HuH-7 (cell line): Measurements from ENCODE around the gene WDR46.
A peak's percentile ranks its signal among the peaks of the same experiment; 100 is the strongest.
"Not testable (repeated sequence)": the region's sequence is repeated elsewhere in the genome, so short reads cannot be mapped to it uniquely, and the experiment has no call there.

ENCODE experiments used
- DNase-seq: peaks from one replicate; pipeline ENCODE4 v3.0.0; 2011; ENCODE audit warnings: low spot score

WDR46 gene

GRCh38 chr6:33264015-33264414 is 25.0 kb downstream of the WDR46 start:
- DNase-seq = no peak

- not testable (repeated sequence) for DNase-seq
These were observed 26.5 kb downstream of the WDR46 start for GRCh38 chr6:33262490-33262889.

- no peak for DNase-seq
These were observed 30.0 kb downstream of the WDR46 start for GRCh38 chr6:33259032-33259431.

GRCh38 chr6:33254591-33254990 is 34.4 kb downstream of the WDR46 start:
- no peak for DNase-seq

DNA sequence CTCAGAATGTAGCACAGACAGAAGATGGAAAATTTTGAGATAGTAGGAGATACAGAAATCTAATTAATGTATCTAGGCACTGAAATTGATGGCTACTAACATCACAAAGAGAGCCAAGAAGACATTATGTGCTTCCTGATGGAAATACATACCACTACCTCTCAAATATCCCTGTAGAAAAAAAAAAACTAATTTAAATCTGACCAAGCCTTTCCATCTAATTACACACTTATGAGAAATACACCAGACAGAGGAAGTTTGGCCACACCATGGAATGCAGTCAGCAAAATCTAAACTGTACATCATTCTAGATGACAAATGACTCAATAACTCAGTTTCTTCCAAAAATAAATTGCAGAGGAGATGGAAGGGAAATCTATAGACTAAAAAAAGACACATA is 36.3 kb downstream of the WDR46 start:
- DNase-seq = no peak

DNA sequence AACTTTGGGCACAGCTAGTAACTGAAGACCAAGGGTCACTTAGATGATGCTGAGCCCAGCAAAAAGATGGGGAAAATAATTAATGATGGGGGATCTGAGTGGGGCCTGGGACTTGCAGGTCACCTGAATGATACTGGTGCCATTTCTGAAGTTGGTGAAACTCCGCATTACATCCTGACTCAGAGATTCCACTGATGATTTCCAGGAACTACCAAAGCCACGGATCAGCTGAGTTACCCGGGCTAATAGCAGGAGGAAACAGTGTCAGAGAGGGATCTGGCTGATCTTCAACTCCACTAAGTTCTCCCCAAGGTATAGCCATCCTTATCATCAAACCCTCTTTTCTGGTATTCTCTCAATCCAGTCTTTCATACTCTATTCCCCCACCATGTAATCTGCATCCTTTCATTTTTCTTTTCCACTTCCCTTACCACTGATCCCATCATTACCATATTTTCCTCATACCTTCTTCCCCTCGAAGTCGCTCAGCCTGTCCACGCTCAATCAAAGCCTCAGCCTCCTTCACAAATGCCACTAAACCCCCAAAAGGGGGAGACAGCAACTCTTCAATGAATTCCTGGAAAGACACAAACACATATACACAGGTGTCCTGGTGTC is 37.5 kb downstream of the WDR46 start:
- DNase-seq = no peak

GRCh38 chr6:33250731-33251130 is 38.3 kb downstream of the WDR46 start:
- DNase-seq = no peak

DNA sequence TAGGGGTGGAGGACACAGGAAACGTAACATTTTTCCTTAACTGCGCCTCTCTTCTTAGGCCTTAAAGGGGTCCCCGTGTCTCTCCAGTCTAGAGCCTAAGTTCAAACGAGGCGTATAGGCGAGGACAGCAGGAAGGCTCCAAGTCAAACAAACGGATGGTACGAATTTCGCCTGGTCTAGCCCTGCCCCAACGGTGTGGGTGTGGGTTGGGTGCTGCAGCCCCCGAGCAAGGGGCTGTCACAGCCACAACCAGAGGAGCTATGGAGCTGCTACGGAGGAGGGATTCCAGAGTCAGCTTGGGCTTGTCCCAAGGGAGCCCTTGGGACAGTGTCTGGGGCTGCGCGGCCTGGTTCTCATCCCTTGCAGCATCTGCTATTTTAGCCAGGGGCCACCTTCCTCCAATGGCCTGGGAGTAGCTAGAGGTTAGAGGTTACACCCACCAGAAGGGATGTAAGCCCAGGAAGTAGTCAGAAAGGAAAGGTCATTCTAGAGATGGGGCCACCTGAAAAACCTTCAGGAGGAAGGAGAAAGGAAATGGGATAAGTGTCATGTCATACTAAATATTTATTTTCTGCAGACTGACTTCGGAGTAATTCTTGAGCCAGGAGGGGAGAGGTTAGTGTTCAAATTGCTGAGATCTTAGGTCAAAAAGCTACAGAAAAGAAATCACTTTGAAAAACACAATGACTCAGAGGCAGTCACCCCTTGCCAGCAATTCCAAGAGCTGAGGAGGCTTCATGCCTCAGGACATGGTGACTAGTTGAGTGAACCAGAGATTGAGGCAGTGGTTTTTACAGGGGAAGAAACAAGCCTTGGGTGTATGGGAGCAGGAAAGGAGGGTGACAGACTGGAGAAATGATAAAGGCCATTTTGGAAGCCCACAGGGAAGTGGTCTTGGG is 39.1 kb downstream of the WDR46 start:
- no peak for DNase-seq

GRCh38 chr6:33248932-33249731 is 39.9 kb downstream of the WDR46 start:
- DNase-seq = peak; percentile 70

GRCh38 chr6:33248643-33248931 is 40.5 kb downstream of the WDR46 start:
- DNase-seq = no peak

- DNase-seq = peak; percentile 28
These were observed 40.9 kb downstream of the WDR46 start for GRCh38 chr6:33247977-33248642.

DNA sequence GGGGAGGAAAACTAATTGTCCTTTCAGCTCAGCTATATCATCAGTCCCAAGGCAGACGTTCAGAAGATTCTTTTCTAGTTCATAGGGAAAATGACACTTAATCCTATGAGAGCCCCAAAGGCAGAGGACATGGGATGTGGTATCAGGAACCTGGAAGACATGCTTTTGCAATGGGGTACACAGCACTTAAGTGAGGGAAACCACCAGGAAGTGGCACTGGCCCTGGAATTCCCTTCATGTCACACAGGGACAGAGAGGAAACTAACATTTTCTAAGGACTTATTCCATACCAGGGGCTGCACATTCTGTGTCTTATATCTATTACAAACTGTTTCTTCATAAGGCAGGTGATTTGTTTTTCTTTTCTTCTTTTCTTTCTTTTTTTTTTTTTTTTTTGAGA is 45.6 kb downstream of the WDR46 start:
- no peak for DNase-seq

- DNase-seq = no peak
These were observed 47.1 kb downstream of the WDR46 start for GRCh38 chr6:33241968-33242367.

- DNase-seq = no peak
These were observed 51.3 kb downstream of the WDR46 start for GRCh38 chr6:33237741-33238140.

DNA sequence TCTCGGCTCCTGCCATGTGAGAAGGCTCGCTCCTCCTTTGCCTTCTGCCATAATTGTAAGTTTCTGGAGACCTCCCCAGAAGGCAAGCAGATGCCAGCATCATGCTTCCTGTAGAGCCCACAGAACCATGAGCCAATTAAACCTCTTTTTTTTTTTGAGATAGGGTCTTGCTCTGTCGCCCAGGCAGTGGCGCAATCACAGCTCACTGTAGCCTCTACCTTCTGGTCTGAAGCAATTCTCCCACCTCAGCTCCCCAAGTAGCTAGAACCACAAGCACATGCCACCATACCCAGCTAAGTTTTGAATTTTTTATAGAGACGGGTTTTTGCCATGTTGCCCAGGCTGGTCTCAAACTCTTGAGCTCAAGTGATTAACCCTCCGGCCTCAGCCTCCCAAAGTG is 52.2 kb downstream of the WDR46 start:
- DNase-seq = no peak

DNA sequence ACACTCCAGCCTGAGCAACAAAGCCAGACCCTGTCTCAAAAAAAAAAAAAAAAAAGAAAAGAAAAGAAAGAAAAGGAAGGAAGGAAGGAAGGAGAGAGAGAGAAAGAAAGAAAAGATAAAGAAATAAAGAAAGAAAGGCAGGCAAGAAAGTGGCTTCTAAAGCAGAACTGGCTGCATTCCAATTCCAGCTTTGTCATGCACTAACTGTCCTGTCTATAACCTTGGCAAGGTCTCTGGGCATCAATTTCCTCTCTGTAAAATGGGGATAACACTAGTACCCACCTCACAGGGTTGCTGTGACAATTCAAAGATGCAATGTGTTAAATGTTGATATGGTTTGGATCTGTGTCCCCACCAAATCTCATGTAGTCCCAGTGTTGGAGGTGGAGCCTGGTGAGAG is 52.7 kb downstream of the WDR46 start:
- no peak for DNase-seq

DNA sequence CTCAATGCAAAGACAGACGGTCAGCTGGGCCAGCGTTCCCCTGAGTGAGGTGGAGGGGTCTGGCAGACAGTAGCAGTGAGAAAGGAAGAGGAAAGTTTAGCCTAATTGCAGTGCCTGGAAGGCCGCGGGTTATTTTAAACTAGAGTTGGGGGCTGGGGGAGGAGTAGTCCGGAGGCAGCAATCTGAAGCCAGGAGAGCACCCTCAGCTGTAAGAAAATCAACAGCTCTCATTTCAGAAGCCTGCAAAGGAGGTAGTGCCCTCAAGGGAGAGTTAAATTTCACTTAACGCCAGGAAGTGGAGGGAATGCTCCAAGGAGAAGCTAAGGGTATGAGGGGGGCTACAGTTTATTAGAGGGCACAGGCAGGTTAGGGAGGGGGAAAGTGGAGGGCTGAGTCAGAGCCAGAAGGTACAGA is 53.8 kb downstream of the WDR46 start:
- DNase-seq = no peak
